Measurements from ENCODE around the gene SETD1A.

The SETD1A gene

DNA sequence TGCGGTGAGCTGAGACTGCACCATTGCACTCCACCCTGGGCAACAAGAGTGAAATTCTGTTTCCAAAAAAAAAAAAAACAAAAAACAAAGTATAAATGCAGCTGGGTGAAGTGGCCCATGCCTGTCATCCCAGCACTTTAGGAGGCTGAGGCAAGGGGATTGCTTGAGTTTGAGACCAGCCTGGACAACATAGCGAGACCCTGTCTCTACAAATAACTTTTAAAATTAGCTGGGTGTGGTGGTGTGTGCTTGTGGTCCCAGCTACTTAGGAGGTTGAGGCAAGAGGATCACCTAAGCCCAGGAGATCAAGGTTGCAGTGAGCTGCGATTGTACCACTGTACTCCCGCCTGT is 65.7 kb downstream of the SETD1A start:
- Histone ChIP-seq H3K9ac (ENCODE audit: low read length) (no peak overlapping the region), H2AFZ (ENCODE audit: insufficient read depth, low read length, poor library complexity) (no peak overlapping the region), H3K79me1 (ENCODE audit: low read length) (no peaks in the 10 kb centered on the region), H4K12ac (ENCODE audit: low read depth, low read length) (no peak overlapping the region), H3K9me3 (ENCODE audit: insufficient read depth, low read depth, low read length) (no peaks in the 10 kb centered on the region), H3K4me3 (ENCODE audit: low read depth, low read length) (no peak overlapping the region), H2BK120ac (ENCODE audit: insufficient read depth, low read length, poor library complexity) (no peak overlapping the region), H3K36me3 (ENCODE audit: control insufficient read depth in 1 of 2, insufficient read depth in 2 of 2, low read length in 2 of 2) (no peaks in the 10 kb centered on the region), H3K23ac (ENCODE audit: low read length) (no peak overlapping the region), H3K27me3 (ENCODE audit: insufficient read depth, low read length) (no peaks in the 10 kb centered on the region), H3K4ac (ENCODE audit: low read depth, low read length) (no peak overlapping the region), H2BK5ac (ENCODE audit: low read depth, low read length, poor library complexity) (no peak overlapping the region), H4K8ac (ENCODE audit: low read depth, low read length) (no peak overlapping the region), H4K91ac (ENCODE audit: low read depth, low read length) (no peak overlapping the region), H2BK12ac (ENCODE audit: low read length) (no peak overlapping the region), H3K14ac (ENCODE audit: low read length) (no peak overlapping the region), H3K79me2 (ENCODE audit: control insufficient read depth, insufficient read depth, low read length, poor library complexity) (no peaks in the 10 kb centered on the region), H3K4me2 (ENCODE audit: low read length) (no peak overlapping the region), H3K4me1 (ENCODE audit: control insufficient read depth in 1 of 2, insufficient read depth in 2 of 2, low read length in 2 of 2) (no peaks in the 10 kb centered on the region), H3K18ac (ENCODE audit: low read length) (no peak overlapping the region), H3K27ac (ENCODE audit: low read depth, low read length) (no peak overlapping the region), H2AK5ac (ENCODE audit: low read length) (no peak overlapping the region)
- WGBS (ENCODE audit: extremely low coverage, insufficient coverage, insufficient read length) = no CpG with 5 or more reads among the region's 4 CpGs
- no peak for DNase-seq

GRCh38 chr16:31023627-31024226 is 66.2 kb downstream of the SETD1A start:
- H4K8ac ChIP-seq (ENCODE audit: low read depth, low read length) = no peak overlapping the region
- no peak overlapping the region for H3K4ac ChIP-seq (ENCODE audit: low read depth, low read length)
- no peak for DNase-seq
- H3K36me3 ChIP-seq (ENCODE audit: control insufficient read depth in 1 of 2, insufficient read depth in 2 of 2, low read length in 2 of 2) = no peaks in the 10 kb centered on the region
- H2BK5ac ChIP-seq (ENCODE audit: low read depth, low read length, poor library complexity) = no peak overlapping the region
- no peak overlapping the region for H3K4me3 ChIP-seq (ENCODE audit: low read depth, low read length)
- no peaks in the 10 kb centered on the region for H3K27me3 ChIP-seq (ENCODE audit: insufficient read depth, low read length)
- no peak overlapping the region for H3K9ac ChIP-seq (ENCODE audit: low read length)
- H4K91ac ChIP-seq (ENCODE audit: low read depth, low read length) = no peak overlapping the region
- H2BK120ac ChIP-seq (ENCODE audit: insufficient read depth, low read length, poor library complexity) = no peak overlapping the region
- H3K4me1 ChIP-seq (ENCODE audit: control insufficient read depth in 1 of 2, insufficient read depth in 2 of 2, low read length in 2 of 2) = no peaks in the 10 kb centered on the region
- H3K27ac ChIP-seq (ENCODE audit: low read depth, low read length) = no peak overlapping the region
- no peak overlapping the region for H2BK12ac ChIP-seq (ENCODE audit: low read length)
- no peak overlapping the region for H3K18ac ChIP-seq (ENCODE audit: low read length)
- no peak overlapping the region for H3K23ac ChIP-seq (ENCODE audit: low read length)
- no peak overlapping the region for H4K12ac ChIP-seq (ENCODE audit: low read depth, low read length)
- no peaks in the 10 kb centered on the region for H3K79me1 ChIP-seq (ENCODE audit: low read length)
- no peaks in the 10 kb centered on the region for H3K9me3 ChIP-seq (ENCODE audit: insufficient read depth, low read depth, low read length)
- H3K14ac ChIP-seq (ENCODE audit: low read length) = no peak overlapping the region
- no peak overlapping the region for H2AK5ac ChIP-seq (ENCODE audit: low read length)
- H3K4me2 ChIP-seq (ENCODE audit: low read length) = no peak overlapping the region
- H3K79me2 ChIP-seq (ENCODE audit: control insufficient read depth, insufficient read depth, low read length, poor library complexity) = no peaks in the 10 kb centered on the region
- no peak overlapping the region for H2AFZ ChIP-seq (ENCODE audit: insufficient read depth, low read length, poor library complexity)
- no CpG with 5 or more reads among the region's 6 CpGs for WGBS (ENCODE audit: extremely low coverage, insufficient coverage, insufficient read length)

- H3K18ac ChIP-seq (ENCODE audit: low read length) = no peak overlapping the region
- no peak overlapping the region for H2BK5ac ChIP-seq (ENCODE audit: low read depth, low read length, poor library complexity)
- no peak overlapping the region for H2BK120ac ChIP-seq (ENCODE audit: insufficient read depth, low read length, poor library complexity)
- H4K12ac ChIP-seq (ENCODE audit: low read depth, low read length) = no peak overlapping the region
- H3K79me1 ChIP-seq (ENCODE audit: low read length) = no peaks in the 10 kb centered on the region
- H3K4me1 ChIP-seq (ENCODE audit: control insufficient read depth in 1 of 2, insufficient read depth in 2 of 2, low read length in 2 of 2) = no peaks in the 10 kb centered on the region
- no peak overlapping the region for H3K4ac ChIP-seq (ENCODE audit: low read depth, low read length)
- DNase-seq = no peak
- H3K14ac ChIP-seq (ENCODE audit: low read length) = no peak overlapping the region
- H2AK5ac ChIP-seq (ENCODE audit: low read length) = no peak overlapping the region
- no peak overlapping the region for H2BK12ac ChIP-seq (ENCODE audit: low read length)
- no peaks in the 10 kb centered on the region for H3K9me3 ChIP-seq (ENCODE audit: insufficient read depth, low read depth, low read length)
- no peak overlapping the region for H3K23ac ChIP-seq (ENCODE audit: low read length)
- no peak overlapping the region for H3K27ac ChIP-seq (ENCODE audit: low read depth, low read length)
- no peak overlapping the region for H2AFZ ChIP-seq (ENCODE audit: insufficient read depth, low read length, poor library complexity)
- WGBS (ENCODE audit: extremely low coverage, insufficient coverage, insufficient read length) = no CpG with 5 or more reads among the region's 5 CpGs
- no peaks in the 10 kb centered on the region for H3K79me2 ChIP-seq (ENCODE audit: control insufficient read depth, insufficient read depth, low read length, poor library complexity)
- no peak overlapping the region for H3K4me2 ChIP-seq (ENCODE audit: low read length)
- H3K4me3 ChIP-seq (ENCODE audit: low read depth, low read length) = no peak overlapping the region
- H3K27me3 ChIP-seq (ENCODE audit: insufficient read depth, low read length) = no peaks in the 10 kb centered on the region
- H3K36me3 ChIP-seq (ENCODE audit: control insufficient read depth in 1 of 2, insufficient read depth in 2 of 2, low read length in 2 of 2) = no peaks in the 10 kb centered on the region
- H3K9ac ChIP-seq (ENCODE audit: low read length) = no peak overlapping the region
- H4K91ac ChIP-seq (ENCODE audit: low read depth, low read length) = no peak overlapping the region
- H4K8ac ChIP-seq (ENCODE audit: low read depth, low read length) = no peak overlapping the region
Measured at GRCh38 chr16:31025339-31025738, 67.8 kb downstream of the SETD1A start.

GRCh38 chr16:31029272-31029671 is 71.7 kb downstream of the SETD1A start:
- H2BK12ac ChIP-seq (ENCODE audit: low read length) = no peak overlapping the region
- no peak overlapping the region for H3K4me2 ChIP-seq (ENCODE audit: low read length)
- H2AFZ ChIP-seq (ENCODE audit: insufficient read depth, low read length, poor library complexity) = no peak overlapping the region
- 100% methylated on average over 1 of the region's 5 CpGs for WGBS (ENCODE audit: extremely low coverage, insufficient coverage, insufficient read length)
- no peak overlapping the region for H3K4ac ChIP-seq (ENCODE audit: low read depth, low read length)
- no peak overlapping the region for H3K23ac ChIP-seq (ENCODE audit: low read length)
- H3K4me1 ChIP-seq (ENCODE audit: control insufficient read depth in 1 of 2, insufficient read depth in 2 of 2, low read length in 2 of 2) = peaks cover 6 to 7% of the 10 kb centered on the region in 2 experiments
- no peak overlapping the region for H3K27ac ChIP-seq (ENCODE audit: low read depth, low read length)
- H3K4me3 ChIP-seq (ENCODE audit: low read depth, low read length) = no peak overlapping the region
- peaks cover 6% of the 10 kb centered on the region for H3K79me1 ChIP-seq (ENCODE audit: low read length)
- DNase-seq = no peak
- H3K9me3 ChIP-seq (ENCODE audit: insufficient read depth, low read depth, low read length) = peaks cover 2% of the 10 kb centered on the region
- no peak overlapping the region for H3K18ac ChIP-seq (ENCODE audit: low read length)
- no peak overlapping the region for H4K8ac ChIP-seq (ENCODE audit: low read depth, low read length)
- H3K36me3 ChIP-seq (ENCODE audit: control insufficient read depth in 1 of 2, insufficient read depth in 2 of 2, low read length in 2 of 2) = no peaks in the 10 kb centered on the region
- no peak overlapping the region for H2BK120ac ChIP-seq (ENCODE audit: insufficient read depth, low read length, poor library complexity)
- H3K27me3 ChIP-seq (ENCODE audit: insufficient read depth, low read length) = no peaks in the 10 kb centered on the region
- H4K91ac ChIP-seq (ENCODE audit: low read depth, low read length) = no peak overlapping the region
- H3K9ac ChIP-seq (ENCODE audit: low read length) = no peak overlapping the region
- H3K14ac ChIP-seq (ENCODE audit: low read length) = no peak overlapping the region
- no peak overlapping the region for H2AK5ac ChIP-seq (ENCODE audit: low read length)
- H4K12ac ChIP-seq (ENCODE audit: low read depth, low read length) = no peak overlapping the region
- H3K79me2 ChIP-seq (ENCODE audit: control insufficient read depth, insufficient read depth, low read length, poor library complexity) = peaks cover 4% of the 10 kb centered on the region
- H2BK5ac ChIP-seq (ENCODE audit: low read depth, low read length, poor library complexity) = no peak overlapping the region
